Liver (tissue), 9 donors: ENCODE measurements around the gene ICAM4. TPM values are rescaled to one million over a fixed set of nuclear protein-coding genes. Genes with fewer than 3 reads are reported as not detected.

ENCODE experiments used
- DNase-seq: peaks from one replicate; pipeline ENCODE4 v3.0.0-alpha.2; 2017; ENCODE audit warnings: low spot score
- H3K27ac ChIP-seq, 2 donors: one replicate each; pipeline ENCODE4 v1.7.0; 2013; ENCODE audit warnings: inconsistent platforms in 2 of 2, low read length in 2 of 2, control low read depth in 1 of 2, low read depth in 1 of 2, mild to moderate bottlenecking in 1 of 2
- H3K27me3 ChIP-seq, 4 donors: one replicate each; pipeline versions ENCODE4 v1.6.1 to v1.7.0; 2013; ENCODE audit warnings: low read length in 3 of 4, inconsistent platforms in 1 of 4, mild to moderate bottlenecking in 1 of 4, moderate library complexity in 1 of 4; ENCODE audit not compliant: control insufficient read depth in 4 of 4, insufficient read depth in 4 of 4
- H3K36me3 ChIP-seq, 4 donors: one replicate each; pipeline versions ENCODE4 v1.6.1 to v1.7.0; 2013; ENCODE audit warnings: low read length in 3 of 4, mild to moderate bottlenecking in 3 of 4, low read depth in 1 of 4, moderate library complexity in 1 of 4; ENCODE audit not compliant: control insufficient read depth in 4 of 4, insufficient read depth in 3 of 4
- H3K4me1 ChIP-seq, 4 donors: one replicate each; pipeline versions ENCODE4 v1.6.1 to v1.7.0; 2013; ENCODE audit warnings: low read length in 3 of 4, mild to moderate bottlenecking in 3 of 4, moderate library complexity in 1 of 4; ENCODE audit not compliant: control insufficient read depth in 4 of 4, insufficient read depth in 4 of 4
- H3K4me3 ChIP-seq, 3 donors: one replicate each; pipeline versions ENCODE4 v1.6.1 to v1.7.0; 2013; ENCODE audit warnings: low read length in 3 of 3, control low read depth in 1 of 3, low read depth in 1 of 3, mild to moderate bottlenecking in 1 of 3
- H3K9ac ChIP-seq, 2 donors: one replicate each; pipeline ENCODE4 v1.7.0; 2013; ENCODE audit warnings: low read length in 2 of 2, mild to moderate bottlenecking in 2 of 2, moderate library complexity in 2 of 2, control low read depth in 1 of 2, low read depth in 1 of 2
- H3K9me3 ChIP-seq, 4 donors: one replicate each; pipeline versions ENCODE4 v1.6.1 to v1.7.0; 2013; ENCODE audit warnings: low read length in 3 of 4; ENCODE audit not compliant: control insufficient read depth in 4 of 4
- EGR1 ChIP-seq, 2 donors: IDR thresholded peaks; 2 replicates each; pipeline ENCODE4 v1.6.1; 2016 to 2018; ENCODE audit warnings: antibody characterized with exemption in 2 of 2, low read depth in 2 of 2
- GABPA ChIP-seq, 2 donors: IDR thresholded peaks in 1 of 2; conservative IDR thresholded peaks in 1 of 2; 2 replicates each; pipeline ENCODE4 v1.6.1; 2016; ENCODE audit warnings: antibody characterized with exemption in 2 of 2, mild to moderate bottlenecking in 1 of 2, moderate library complexity in 1 of 2
- HNF4A ChIP-seq, 2 donors: conservative IDR thresholded peaks; 2 replicates each; pipeline ENCODE4 v1.6.1; 2016; ENCODE audit warnings: antibody characterized with exemption in 2 of 2, mild to moderate bottlenecking in 2 of 2
- HNF4G ChIP-seq: IDR thresholded peaks from 2 replicates; pipeline ENCODE4 v1.6.1; 2016; ENCODE audit warnings: antibody characterized with exemption
- JUND ChIP-seq, 2 donors: IDR thresholded peaks; 2 replicates each; pipeline ENCODE4 v1.6.1; 2016; ENCODE audit warnings: antibody characterized with exemption in 2 of 2
- NR2F2 ChIP-seq: IDR thresholded peaks from 2 replicates; pipeline ENCODE4 v1.6.1; 2016; ENCODE audit warnings: antibody characterized with exemption
- RAD21 ChIP-seq, 2 donors: IDR thresholded peaks; 2 replicates each; pipeline ENCODE4 v1.6.1; 2016; ENCODE audit warnings: antibody characterized with exemption in 2 of 2, mild to moderate bottlenecking in 2 of 2
- RXRA ChIP-seq, 2 donors: IDR thresholded peaks; 2 replicates each; pipeline ENCODE4 v1.6.1; 2017 to 2018; ENCODE audit warnings: antibody characterized with exemption in 2 of 2, mild to moderate bottlenecking in 1 of 2
- SP1 ChIP-seq: IDR thresholded peaks from 2 replicates; pipeline ENCODE4 v1.6.1; 2018; ENCODE audit warnings: antibody characterized with exemption, mild to moderate bottlenecking
- TAF1 ChIP-seq: conservative IDR thresholded peaks from 2 replicates; pipeline ENCODE4 v1.6.1; 2016; ENCODE audit warnings: antibody characterized with exemption, mild to moderate bottlenecking
- YY1 ChIP-seq: IDR thresholded peaks from 2 replicates; pipeline ENCODE4 v1.6.1; 2016; ENCODE audit warnings: antibody characterized with exemption, mild to moderate bottlenecking
- WGBS: extraction: QIAGEN DNeasy Blood & Tissue Kit; methylation state at CpG from one replicate; pipeline ENCODE4 v1.1.7; 2013; 5-methylcytosine and 5-hydroxymethylcytosine counted together
- polyA plus RNA-seq, 2 donors: library from polyadenylated mRNA; stranded (reverse) in 1 of 2; unstranded in 1 of 2; fragments of 200-250 nt in 1 of 2; fragments of >200 nt in 1 of 2; fragmentation: Nextera tagmentation in 1 of 2; extraction: Ambion mirVana in 1 of 2; gene quantifications; one replicate each; pipeline versions ENCODE4 v1.2.1 to v1.2.3, GENCODE V29; 2013 to 2015
- total RNA-seq, 2 donors: library from RNA; depleted of rRNA; stranded (reverse); fragments of >200 nt; gene quantifications; one replicate each; pipeline ENCODE4 v1.2.3, GENCODE V29; 2014
- TF ChIP-seq, protein P1 (sequence below): IDR thresholded peaks from 2 replicates; pipeline ENCODE4 v1.6.1; 2016; ENCODE audit warnings: antibody characterized with exemption, mild to moderate bottlenecking
- TF ChIP-seq, protein P2 (sequence below): fragments of 150-350 bp; IDR thresholded peaks from 2 replicates; pipeline ENCODE4 v1.5.1; 2017; ENCODE audit warnings: improper control_type of control experiment, low read depth, low read length; ENCODE audit not compliant: missing input control
- TF ChIP-seq, protein P3 (sequence below): IDR thresholded peaks from 2 replicates; pipeline ENCODE4 v1.6.1; 2016; ENCODE audit warnings: antibody characterized with exemption
- TF ChIP-seq, protein P4 (sequence below): IDR thresholded peaks from 2 replicates; pipeline ENCODE4 v1.6.1; 2016; ENCODE audit warnings: antibody characterized with exemption
- TF ChIP-seq, protein P5 (sequence below): IDR thresholded peaks from 2 replicates; pipeline ENCODE4 v1.6.1; 2016; ENCODE audit warnings: antibody characterized with exemption
- donor health status: healthy.
- donor health status: healthy.
- donor health status: healthy.
- donor health status: healthy.
- donor health status: healthy.

Gene ICAM4
- total and polyA plus RNA-seq, 4 donors = 0.05 to 74.1 (median 0.33) TPM; not detected in 1

DNA sequence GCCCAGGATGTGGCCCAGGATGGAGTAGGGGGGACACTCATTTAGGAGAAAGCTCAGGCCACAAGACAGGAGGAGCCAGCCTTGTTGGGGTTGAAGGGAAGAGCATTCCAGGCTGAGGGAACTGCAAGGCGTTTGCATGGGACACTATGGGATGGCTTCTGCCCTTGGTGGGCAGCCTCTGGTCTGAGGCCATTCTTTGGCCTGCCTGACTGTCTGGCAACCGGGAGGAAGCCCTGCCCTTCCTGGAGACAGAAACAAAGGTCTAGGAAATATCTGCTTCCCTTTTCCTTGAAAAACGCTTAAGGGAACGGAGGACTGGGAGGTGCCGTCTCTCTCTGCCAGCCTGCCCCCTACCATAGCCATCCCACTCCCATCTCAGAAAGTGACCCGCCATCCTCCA lies 18.7 kb upstream of the ICAM4 start:
- Histone ChIP-seq H3K27me3 (no peaks in the 10 kb centered on the region), H3K4me3 (no peak overlapping the region), H3K4me1 (peaks cover 6 to 19% (median 12%) of the 10 kb centered on the region in 4 donors), H3K27ac (no peak overlapping the region), H3K9ac (no peak overlapping the region), H3K9me3 (no peaks in the 10 kb centered on the region), H3K36me3 (no peaks in the 10 kb centered on the region)
- WGBS = 70% methylated on average over 6 of the region's 6 CpGs
- TF ChIP-seq NR2F2 = peak; percentile 62
- TF ChIP-seq YY1 = no peak
- no peak for DNase-seq

DNA sequence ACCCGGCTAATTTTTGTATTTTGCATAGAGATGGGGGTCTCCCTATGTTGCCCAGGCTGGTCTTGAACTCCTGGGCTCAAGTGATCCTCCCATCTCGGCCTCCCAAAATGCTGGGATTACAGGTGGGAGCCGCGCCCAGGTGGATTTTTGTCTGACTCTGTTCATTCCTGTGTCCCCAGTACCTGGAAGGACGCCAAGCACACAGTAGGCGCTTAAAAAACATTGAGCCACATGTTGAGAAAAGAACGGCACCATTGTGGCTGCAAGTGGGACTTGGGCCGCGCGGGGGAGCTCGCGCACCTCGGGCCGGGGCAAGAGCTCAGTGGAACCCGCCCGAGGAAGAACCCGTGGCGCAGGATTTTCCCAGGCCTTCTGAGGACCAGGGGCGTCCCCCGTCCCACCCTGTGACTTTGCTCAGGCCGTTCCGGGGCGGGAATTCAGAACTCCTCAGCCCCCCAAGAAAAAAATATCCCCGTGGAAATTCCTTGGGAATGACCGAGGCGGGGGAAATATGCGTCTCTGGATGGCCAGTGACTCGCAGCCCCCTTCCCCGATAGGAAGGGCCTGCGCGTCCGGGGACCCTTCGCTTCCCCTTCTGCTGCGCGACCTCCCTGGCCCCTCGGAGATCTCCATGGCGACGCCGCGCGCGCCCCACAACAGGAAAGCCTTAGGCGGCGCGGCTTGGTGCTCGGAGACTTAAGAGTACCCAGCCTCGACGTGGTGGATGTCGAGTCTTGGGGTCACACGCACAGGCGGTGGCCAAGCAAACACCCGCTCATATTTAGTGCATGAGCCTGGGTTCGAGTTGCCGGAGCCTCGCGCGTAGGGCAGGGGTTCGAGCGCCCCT lies 17.2 kb upstream of the ICAM4 start:
- 7% methylated on average over 59 of the region's 59 CpGs for WGBS
- DNase-seq = peak; percentile 95
- Histone ChIP-seq H3K36me3 (peaks cover 0 to 2% (median 1%) of the 10 kb centered on the region in 4 donors), H3K27ac (peak overlapping the region; percentile 95 to 97), H3K4me3 (peak overlapping the region; percentile 1 to 76 (median 76)), H3K27me3 (no peaks in the 10 kb centered on the region), H3K9ac (peak overlapping the region; percentile 21 to 72), H3K4me1 (peaks cover 6 to 19% (median 12%) of the 10 kb centered on the region in 4 donors), H3K9me3 (no peaks in the 10 kb centered on the region)
- TF ChIP-seq HNF4G = no peak
- TF ChIP-seq, protein P1, sequence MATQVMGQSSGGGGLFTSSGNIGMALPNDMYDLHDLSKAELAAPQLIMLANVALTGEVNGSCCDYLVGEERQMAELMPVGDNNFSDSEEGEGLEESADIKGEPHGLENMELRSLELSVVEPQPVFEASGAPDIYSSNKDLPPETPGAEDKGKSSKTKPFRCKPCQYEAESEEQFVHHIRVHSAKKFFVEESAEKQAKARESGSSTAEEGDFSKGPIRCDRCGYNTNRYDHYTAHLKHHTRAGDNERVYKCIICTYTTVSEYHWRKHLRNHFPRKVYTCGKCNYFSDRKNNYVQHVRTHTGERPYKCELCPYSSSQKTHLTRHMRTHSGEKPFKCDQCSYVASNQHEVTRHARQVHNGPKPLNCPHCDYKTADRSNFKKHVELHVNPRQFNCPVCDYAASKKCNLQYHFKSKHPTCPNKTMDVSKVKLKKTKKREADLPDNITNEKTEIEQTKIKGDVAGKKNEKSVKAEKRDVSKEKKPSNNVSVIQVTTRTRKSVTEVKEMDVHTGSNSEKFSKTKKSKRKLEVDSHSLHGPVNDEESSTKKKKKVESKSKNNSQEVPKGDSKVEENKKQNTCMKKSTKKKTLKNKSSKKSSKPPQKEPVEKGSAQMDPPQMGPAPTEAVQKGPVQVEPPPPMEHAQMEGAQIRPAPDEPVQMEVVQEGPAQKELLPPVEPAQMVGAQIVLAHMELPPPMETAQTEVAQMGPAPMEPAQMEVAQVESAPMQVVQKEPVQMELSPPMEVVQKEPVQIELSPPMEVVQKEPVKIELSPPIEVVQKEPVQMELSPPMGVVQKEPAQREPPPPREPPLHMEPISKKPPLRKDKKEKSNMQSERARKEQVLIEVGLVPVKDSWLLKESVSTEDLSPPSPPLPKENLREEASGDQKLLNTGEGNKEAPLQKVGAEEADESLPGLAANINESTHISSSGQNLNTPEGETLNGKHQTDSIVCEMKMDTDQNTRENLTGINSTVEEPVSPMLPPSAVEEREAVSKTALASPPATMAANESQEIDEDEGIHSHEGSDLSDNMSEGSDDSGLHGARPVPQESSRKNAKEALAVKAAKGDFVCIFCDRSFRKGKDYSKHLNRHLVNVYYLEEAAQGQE = no peak
- peak in 1 of 2 donors; percentile 19 for TF ChIP-seq RXRA (IDR thresholded peaks at IDR 0.05)
- TF ChIP-seq, protein P2, sequence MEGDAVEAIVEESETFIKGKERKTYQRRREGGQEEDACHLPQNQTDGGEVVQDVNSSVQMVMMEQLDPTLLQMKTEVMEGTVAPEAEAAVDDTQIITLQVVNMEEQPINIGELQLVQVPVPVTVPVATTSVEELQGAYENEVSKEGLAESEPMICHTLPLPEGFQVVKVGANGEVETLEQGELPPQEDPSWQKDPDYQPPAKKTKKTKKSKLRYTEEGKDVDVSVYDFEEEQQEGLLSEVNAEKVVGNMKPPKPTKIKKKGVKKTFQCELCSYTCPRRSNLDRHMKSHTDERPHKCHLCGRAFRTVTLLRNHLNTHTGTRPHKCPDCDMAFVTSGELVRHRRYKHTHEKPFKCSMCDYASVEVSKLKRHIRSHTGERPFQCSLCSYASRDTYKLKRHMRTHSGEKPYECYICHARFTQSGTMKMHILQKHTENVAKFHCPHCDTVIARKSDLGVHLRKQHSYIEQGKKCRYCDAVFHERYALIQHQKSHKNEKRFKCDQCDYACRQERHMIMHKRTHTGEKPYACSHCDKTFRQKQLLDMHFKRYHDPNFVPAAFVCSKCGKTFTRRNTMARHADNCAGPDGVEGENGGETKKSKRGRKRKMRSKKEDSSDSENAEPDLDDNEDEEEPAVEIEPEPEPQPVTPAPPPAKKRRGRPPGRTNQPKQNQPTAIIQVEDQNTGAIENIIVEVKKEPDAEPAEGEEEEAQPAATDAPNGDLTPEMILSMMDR = peak; percentile 89
- TF ChIP-seq RAD21 (IDR thresholded peaks at IDR 0.05) = peak; percentile 95 to 97

DNA sequence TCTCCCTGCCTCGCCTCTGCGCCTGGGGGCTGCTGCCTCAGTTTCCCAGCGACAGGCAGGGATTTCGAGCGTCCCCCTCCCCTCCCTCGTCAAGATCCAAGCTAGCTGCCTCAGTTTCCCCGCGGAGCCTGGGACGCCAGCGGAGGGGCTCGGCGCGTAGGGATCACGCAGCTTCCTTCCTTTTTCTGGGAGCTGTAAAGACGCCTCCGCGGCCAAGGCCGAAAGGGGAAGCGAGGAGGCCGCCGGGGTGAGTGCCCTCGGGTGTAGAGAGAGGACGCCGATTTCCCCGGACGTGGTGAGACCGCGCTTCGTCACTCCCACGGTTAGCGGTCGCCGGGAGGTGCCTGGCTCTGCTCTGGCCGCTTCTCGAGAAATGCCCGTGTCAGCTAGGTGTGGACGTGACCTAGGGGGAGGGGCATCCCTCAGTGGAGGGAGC lies 16.6 kb upstream of the ICAM4 start:
- Histone ChIP-seq H3K4me3 (peak overlapping the region; percentile 70 to 76 (median 76)), H3K9ac (peak overlapping the region; percentile 45 to 72), H3K4me1 (peaks cover 6 to 19% (median 12%) of the 10 kb centered on the region in 4 donors), H3K27me3 (no peaks in the 10 kb centered on the region), H3K9me3 (no peaks in the 10 kb centered on the region), H3K27ac (peak overlapping the region; percentile 95 to 97), H3K36me3 (peaks cover 3 to 9% (median 6%) of the 10 kb centered on the region in 4 donors)
- DNase-seq = no peak
- 3% methylated on average over 37 of the region's 37 CpGs for WGBS
- TF ChIP-seq GABPA (IDR thresholded peaks at IDR 0.05 in 1 of 2, conservative IDR thresholded peaks at IDR 0.05 in 1 of 2) (no peak), SP1 (no peak), YY1 (no peak), HNF4A (conservative IDR thresholded peaks at IDR 0.05) (no peak), EGR1 (IDR thresholded peaks at IDR 0.05; ENCODE audit: low read depth in 2 of 2) (no peak), TAF1 (no peak), HNF4G (no peak), JUND (IDR thresholded peaks at IDR 0.05) (no peak), NR2F2 (no peak)
- TF ChIP-seq, protein P3, sequence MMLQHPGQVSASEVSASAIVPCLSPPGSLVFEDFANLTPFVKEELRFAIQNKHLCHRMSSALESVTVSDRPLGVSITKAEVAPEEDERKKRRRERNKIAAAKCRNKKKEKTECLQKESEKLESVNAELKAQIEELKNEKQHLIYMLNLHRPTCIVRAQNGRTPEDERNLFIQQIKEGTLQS = no peak
- TF ChIP-seq, protein P4, sequence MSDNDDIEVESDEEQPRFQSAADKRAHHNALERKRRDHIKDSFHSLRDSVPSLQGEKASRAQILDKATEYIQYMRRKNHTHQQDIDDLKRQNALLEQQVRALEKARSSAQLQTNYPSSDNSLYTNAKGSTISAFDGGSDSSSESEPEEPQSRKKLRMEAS = no peak
- TF ChIP-seq, protein P5, sequence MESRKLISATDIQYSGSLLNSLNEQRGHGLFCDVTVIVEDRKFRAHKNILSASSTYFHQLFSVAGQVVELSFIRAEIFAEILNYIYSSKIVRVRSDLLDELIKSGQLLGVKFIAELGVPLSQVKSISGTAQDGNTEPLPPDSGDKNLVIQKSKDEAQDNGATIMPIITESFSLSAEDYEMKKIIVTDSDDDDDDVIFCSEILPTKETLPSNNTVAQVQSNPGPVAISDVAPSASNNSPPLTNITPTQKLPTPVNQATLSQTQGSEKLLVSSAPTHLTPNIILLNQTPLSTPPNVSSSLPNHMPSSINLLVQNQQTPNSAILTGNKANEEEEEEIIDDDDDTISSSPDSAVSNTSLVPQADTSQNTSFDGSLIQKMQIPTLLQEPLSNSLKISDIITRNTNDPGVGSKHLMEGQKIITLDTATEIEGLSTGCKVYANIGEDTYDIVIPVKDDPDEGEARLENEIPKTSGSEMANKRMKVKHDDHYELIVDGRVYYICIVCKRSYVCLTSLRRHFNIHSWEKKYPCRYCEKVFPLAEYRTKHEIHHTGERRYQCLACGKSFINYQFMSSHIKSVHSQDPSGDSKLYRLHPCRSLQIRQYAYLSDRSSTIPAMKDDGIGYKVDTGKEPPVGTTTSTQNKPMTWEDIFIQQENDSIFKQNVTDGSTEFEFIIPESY = no peak
